SK-N-SH treated with all-trans-retinoic acid at 6 μM for 48 hours (cell line): ENCODE measurements around the gene METAP1D.

Experiments
- CREB5 ChIP-seq: fragments of 250-450 bp; sonication (Bioruptor Pico); IDR thresholded peaks from 2 replicates; pipeline ENCODE4 v1.5.1; 2020; ENCODE audit warnings: low read depth, mild to moderate bottlenecking, moderate library complexity
- ESRRG ChIP-seq: fragments of 250-450 bp; sonication (Bioruptor Pico); IDR thresholded peaks from 2 replicates; pipeline ENCODE4 v1.6.1; 2021; ENCODE audit warnings: mild to moderate bottlenecking
- GLIS3 ChIP-seq: fragments of 250-450 bp; sonication (Bioruptor Pico); IDR thresholded peaks from 2 replicates; pipeline ENCODE4 v1.5.0; 2020; ENCODE audit warnings: mild to moderate bottlenecking, moderate library complexity
- PATZ1 ChIP-seq: fragments of 250-450 bp; sonication (Bioruptor Pico); IDR thresholded peaks from 2 replicates; pipeline ENCODE4 v1.8.0; 2020; ENCODE audit warnings: mild to moderate bottlenecking, moderate library complexity, borderline replicate concordance
- PPARA ChIP-seq: fragments of 250-450 bp; sonication (Bioruptor Pico); IDR thresholded peaks from 2 replicates; pipeline ENCODE4 v1.5.0; 2020; ENCODE audit warnings: mild to moderate bottlenecking, borderline replicate concordance
- TOX ChIP-seq: fragments of 250-450 bp; sonication (Bioruptor Pico); IDR thresholded peaks from 2 replicates; pipeline ENCODE4 v1.8.0; 2021; ENCODE audit warnings: mild to moderate bottlenecking, moderate library complexity, borderline replicate concordance
- TSHZ2 ChIP-seq: fragments of 250-450 bp; sonication (Bioruptor Pico); IDR thresholded peaks from 2 replicates; pipeline ENCODE4 v1.5.0; 2020; ENCODE audit warnings: mild to moderate bottlenecking, moderate library complexity
- ZFP3 ChIP-seq: fragments of 250-450 bp; sonication (Bioruptor Pico); IDR thresholded peaks from 2 replicates; pipeline ENCODE4 v1.5.0; 2020; ENCODE audit warnings: mild to moderate bottlenecking, moderate library complexity
- ZNF70 ChIP-seq: fragments of 450-650 bp; formaldehyde crosslinking; IDR thresholded peaks from 2 replicates; pipeline ENCODE4 v1.5.0; 2020; ENCODE audit warnings: mild to moderate bottlenecking, moderate library complexity

GRCh38 chr2:172099472-172100079 lies 99.8 kb downstream of the METAP1D start:
- TF ChIP-seq TSHZ2 (CRISPR knock-in tag), result no peak
- TF ChIP-seq GLIS3 (CRISPR knock-in tag), result no peak
- TF ChIP-seq TOX (CRISPR knock-in tag), result no peak
- no peak for TF ChIP-seq ESRRG (CRISPR knock-in tag)
- no peak for TF ChIP-seq PPARA (CRISPR knock-in tag)
- no peak for TF ChIP-seq ZNF70 (CRISPR knock-in tag)
- TF ChIP-seq ZFP3 (CRISPR knock-in tag), result no peak
- TF ChIP-seq CREB5 (CRISPR knock-in tag), result no peak
- TF ChIP-seq PATZ1 (CRISPR knock-in tag), result no peak
